ENCODE measurements around the gene DTX4. TPM values are rescaled to one million over a fixed set of nuclear protein-coding genes. Genes with fewer than 3 reads are reported as not detected.

The DTX4 gene
- total RNA-seq, 2 donors from 2014 or later: 16.1 to 16.6 TPM

DNA sequence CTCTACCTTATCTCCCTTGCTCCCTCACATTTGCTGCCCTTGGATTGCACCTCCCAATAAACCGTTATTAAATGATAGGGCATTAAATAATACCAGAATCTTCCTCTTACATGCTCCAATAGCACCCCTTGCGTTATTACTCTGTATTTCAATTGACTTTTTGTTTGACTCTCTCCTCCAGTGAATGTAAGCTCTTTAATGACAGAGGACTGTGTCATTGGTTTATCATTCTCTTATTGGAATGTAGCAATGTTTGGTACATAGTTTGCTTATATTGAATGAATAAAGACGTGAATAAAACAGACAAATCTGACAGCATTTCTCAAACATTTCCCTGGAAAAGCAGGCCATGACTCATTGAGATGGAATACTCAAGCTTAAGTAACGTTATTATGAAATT, 49.5 kb downstream of the DTX4 start:
- H3K36me3 ChIP-seq (ENCODE audit: control insufficient read depth, insufficient read depth, low read length): no peaks in the 10 kb centered on the region
- no peak overlapping the region for H3K27ac ChIP-seq (ENCODE audit: low read depth, low read length)
- H3K27me3 Mint-ChIP-seq (ENCODE audit: insufficient read depth): no peaks in the 10 kb centered on the region
- no peak overlapping the region for H3K27ac Mint-ChIP-seq
- TF ChIP-seq, protein P1, sequence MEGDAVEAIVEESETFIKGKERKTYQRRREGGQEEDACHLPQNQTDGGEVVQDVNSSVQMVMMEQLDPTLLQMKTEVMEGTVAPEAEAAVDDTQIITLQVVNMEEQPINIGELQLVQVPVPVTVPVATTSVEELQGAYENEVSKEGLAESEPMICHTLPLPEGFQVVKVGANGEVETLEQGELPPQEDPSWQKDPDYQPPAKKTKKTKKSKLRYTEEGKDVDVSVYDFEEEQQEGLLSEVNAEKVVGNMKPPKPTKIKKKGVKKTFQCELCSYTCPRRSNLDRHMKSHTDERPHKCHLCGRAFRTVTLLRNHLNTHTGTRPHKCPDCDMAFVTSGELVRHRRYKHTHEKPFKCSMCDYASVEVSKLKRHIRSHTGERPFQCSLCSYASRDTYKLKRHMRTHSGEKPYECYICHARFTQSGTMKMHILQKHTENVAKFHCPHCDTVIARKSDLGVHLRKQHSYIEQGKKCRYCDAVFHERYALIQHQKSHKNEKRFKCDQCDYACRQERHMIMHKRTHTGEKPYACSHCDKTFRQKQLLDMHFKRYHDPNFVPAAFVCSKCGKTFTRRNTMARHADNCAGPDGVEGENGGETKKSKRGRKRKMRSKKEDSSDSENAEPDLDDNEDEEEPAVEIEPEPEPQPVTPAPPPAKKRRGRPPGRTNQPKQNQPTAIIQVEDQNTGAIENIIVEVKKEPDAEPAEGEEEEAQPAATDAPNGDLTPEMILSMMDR (conservative IDR thresholded peaks at IDR 0.05): no peak
- H3K9me3 Mint-ChIP-seq: no peaks in the 10 kb centered on the region
- H3K4me3 Mint-ChIP-seq: no peak overlapping the region
- no peaks in the 10 kb centered on the region for H3K9me3 ChIP-seq (ENCODE audit: control insufficient read depth, low read length)
- DNase-seq: no peak
- peaks cover 2% of the 10 kb centered on the region for H3K4me1 Mint-ChIP-seq
- no peak overlapping the region for H3K4me3 ChIP-seq (ENCODE audit: low read length)
- 60 to 100% methylated on average over 1 to 4 of the region's 4 CpGs for WGBS, 2 experiments (ENCODE audit: insufficient coverage in 1 of 2, insufficient read length in 1 of 2)
- H3K36me3 Mint-ChIP-seq (ENCODE audit: low read depth): no peaks in the 10 kb centered on the region
- no peaks in the 10 kb centered on the region for H3K27me3 ChIP-seq (ENCODE audit: control insufficient read depth, insufficient read depth, low read length, poor library complexity, severe bottlenecking)
- H3K4me1 ChIP-seq (ENCODE audit: control insufficient read depth, insufficient read depth, low read length): no peaks in the 10 kb centered on the region
- no peak overlapping the region for H3K9ac ChIP-seq (ENCODE audit: extremely low read depth, low read length, poor library complexity, severe bottlenecking)

DNA sequence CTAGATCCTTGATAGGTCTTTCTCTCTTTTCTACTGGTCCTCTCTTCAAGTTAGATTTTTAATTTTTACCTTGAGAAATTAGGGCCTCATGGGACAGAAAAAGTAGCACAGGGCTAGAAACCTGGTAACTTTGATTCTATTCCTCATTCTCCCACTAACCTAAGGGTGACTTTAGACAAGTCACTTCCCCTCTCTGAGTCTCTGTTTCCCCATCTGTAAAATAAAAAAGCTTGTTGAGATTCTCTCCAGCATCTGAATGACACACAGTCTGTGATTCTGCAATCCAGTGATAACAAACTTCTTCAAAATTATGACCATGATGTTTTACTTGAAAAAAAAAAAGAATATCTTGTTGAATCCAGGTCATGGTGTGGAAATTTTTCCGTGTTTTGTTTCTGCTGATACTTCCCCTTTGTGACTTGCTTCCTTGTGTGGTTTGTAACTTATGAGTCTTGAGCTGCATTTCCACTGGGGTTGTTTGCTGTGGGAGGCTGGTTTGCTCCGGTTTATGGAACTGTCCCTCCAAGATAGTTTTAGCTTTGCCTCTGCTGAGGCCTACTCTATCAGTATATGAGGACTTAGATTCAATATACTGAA, 50.6 kb downstream of the DTX4 start:
- WGBS, 2 experiments (ENCODE audit: insufficient coverage in 1 of 2, insufficient read length in 1 of 2): 79% methylated on average over 2 of the region's 2 CpGs; no CpG with 5 or more reads in 1 of the 2 experiments
- no peak overlapping the region for H3K4me3 ChIP-seq (ENCODE audit: low read length)
- no peaks in the 10 kb centered on the region for H3K36me3 ChIP-seq (ENCODE audit: control insufficient read depth, insufficient read depth, low read length)
- Mint-ChIP-seq H3K4me1 (peaks cover 2% of the 10 kb centered on the region), H3K27me3 (ENCODE audit: insufficient read depth) (no peaks in the 10 kb centered on the region), H3K9me3 (no peaks in the 10 kb centered on the region), H3K4me3 (no peak overlapping the region), H3K36me3 (ENCODE audit: low read depth) (no peaks in the 10 kb centered on the region), H3K27ac (no peak overlapping the region)
- no peaks in the 10 kb centered on the region for H3K4me1 ChIP-seq (ENCODE audit: control insufficient read depth, insufficient read depth, low read length)
- no peaks in the 10 kb centered on the region for H3K9me3 ChIP-seq (ENCODE audit: control insufficient read depth, low read length)
- H3K9ac ChIP-seq (ENCODE audit: extremely low read depth, low read length, poor library complexity, severe bottlenecking): no peak overlapping the region
- no peak for DNase-seq
- no peaks in the 10 kb centered on the region for H3K27me3 ChIP-seq (ENCODE audit: control insufficient read depth, insufficient read depth, low read length, poor library complexity, severe bottlenecking)
- TF ChIP-seq, protein P1 (conservative IDR thresholded peaks at IDR 0.05): no peak
- H3K27ac ChIP-seq (ENCODE audit: low read depth, low read length): no peak overlapping the region

DNA sequence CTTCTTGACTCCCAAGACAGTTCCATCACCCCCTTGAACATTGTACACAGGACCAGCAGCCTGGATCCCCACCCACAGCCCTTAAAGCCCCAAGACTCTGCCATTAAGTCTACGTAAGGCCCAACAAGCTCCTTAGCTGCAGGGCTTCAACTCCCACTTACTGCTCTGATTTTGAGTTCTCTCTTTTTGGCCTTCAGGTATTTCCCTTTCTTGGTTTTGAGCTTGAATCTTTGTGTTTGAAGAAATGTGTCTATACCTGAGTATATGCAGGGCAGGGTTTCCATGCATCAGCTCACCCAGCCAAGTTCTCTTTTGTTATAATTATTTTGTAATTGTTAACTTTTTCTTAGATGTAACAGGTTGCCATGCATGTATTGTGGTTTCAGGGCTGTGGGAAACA, 51.2 kb downstream of the DTX4 start:
- no peaks in the 10 kb centered on the region for H3K27me3 Mint-ChIP-seq (ENCODE audit: insufficient read depth)
- Histone ChIP-seq H3K36me3 (ENCODE audit: control insufficient read depth, insufficient read depth, low read length) (no peaks in the 10 kb centered on the region), H3K27ac (ENCODE audit: low read depth, low read length) (no peak overlapping the region), H3K4me3 (ENCODE audit: low read length) (no peak overlapping the region), H3K4me1 (ENCODE audit: control insufficient read depth, insufficient read depth, low read length) (no peaks in the 10 kb centered on the region), H3K27me3 (ENCODE audit: control insufficient read depth, insufficient read depth, low read length, poor library complexity, severe bottlenecking) (no peaks in the 10 kb centered on the region), H3K9ac (ENCODE audit: extremely low read depth, low read length, poor library complexity, severe bottlenecking) (no peak overlapping the region), H3K9me3 (ENCODE audit: control insufficient read depth, low read length) (no peaks in the 10 kb centered on the region)
- TF ChIP-seq, protein P1 (conservative IDR thresholded peaks at IDR 0.05): no peak
- H3K27ac Mint-ChIP-seq: no peak overlapping the region
- no peaks in the 10 kb centered on the region for H3K9me3 Mint-ChIP-seq
- WGBS, 2 experiments (ENCODE audit: insufficient coverage in 1 of 2, insufficient read length in 1 of 2): 100% methylated on average over 1 of the region's 1 CpG; no CpG with 5 or more reads in 1 of the 2 experiments
- DNase-seq: no peak
- no peak overlapping the region for H3K4me3 Mint-ChIP-seq
- H3K36me3 Mint-ChIP-seq (ENCODE audit: low read depth): no peaks in the 10 kb centered on the region
- peaks cover 2% of the 10 kb centered on the region for H3K4me1 Mint-ChIP-seq
